ENCODE data around the gene GABBR2.

DNA sequence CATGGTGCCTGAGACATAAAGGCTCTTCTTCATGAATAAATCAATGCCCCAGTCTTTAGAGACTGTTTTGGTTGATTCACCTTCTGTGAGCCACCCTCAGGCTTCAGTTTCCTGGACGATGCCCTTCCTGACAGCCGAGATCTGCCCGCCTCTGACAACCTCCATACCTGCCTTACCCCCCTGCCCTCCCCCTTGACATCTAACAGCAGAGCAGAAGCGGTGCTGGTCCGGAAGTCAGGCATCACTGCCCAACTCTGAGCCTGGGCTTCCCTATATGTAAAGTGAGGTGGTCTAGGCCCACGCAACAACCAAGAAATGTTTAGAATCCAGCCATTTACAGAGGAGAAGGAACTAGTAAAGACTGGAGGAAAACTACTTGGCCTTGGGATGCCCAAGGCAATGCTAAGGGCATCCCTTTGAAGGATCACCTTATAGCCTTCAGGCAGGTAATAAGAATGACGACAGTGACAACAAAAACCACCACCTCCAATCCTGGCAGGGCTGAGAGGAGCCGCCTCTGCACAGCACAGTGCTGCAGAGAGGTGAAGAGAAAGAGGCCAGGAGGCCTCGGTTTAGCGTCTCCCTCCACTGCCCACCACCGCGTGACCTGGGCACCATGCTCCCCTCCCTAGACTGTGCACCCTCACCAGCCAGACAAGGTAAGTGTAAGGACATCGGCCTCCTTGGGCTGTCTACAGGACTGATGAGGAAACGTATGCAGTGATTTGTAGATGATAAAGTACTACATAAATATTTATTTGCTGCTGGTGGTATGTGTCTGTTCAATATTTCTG is 35.3 kb upstream of the GABBR2 start:
- TF ChIP-seq, protein P1, sequence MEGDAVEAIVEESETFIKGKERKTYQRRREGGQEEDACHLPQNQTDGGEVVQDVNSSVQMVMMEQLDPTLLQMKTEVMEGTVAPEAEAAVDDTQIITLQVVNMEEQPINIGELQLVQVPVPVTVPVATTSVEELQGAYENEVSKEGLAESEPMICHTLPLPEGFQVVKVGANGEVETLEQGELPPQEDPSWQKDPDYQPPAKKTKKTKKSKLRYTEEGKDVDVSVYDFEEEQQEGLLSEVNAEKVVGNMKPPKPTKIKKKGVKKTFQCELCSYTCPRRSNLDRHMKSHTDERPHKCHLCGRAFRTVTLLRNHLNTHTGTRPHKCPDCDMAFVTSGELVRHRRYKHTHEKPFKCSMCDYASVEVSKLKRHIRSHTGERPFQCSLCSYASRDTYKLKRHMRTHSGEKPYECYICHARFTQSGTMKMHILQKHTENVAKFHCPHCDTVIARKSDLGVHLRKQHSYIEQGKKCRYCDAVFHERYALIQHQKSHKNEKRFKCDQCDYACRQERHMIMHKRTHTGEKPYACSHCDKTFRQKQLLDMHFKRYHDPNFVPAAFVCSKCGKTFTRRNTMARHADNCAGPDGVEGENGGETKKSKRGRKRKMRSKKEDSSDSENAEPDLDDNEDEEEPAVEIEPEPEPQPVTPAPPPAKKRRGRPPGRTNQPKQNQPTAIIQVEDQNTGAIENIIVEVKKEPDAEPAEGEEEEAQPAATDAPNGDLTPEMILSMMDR (IDR thresholded peaks at IDR 0.05; ENCODE audit: low read depth, low read length), result no peak
- TF ChIP-seq EZH2phosphoT487 (IDR thresholded peaks at IDR 0.05; ENCODE audit: low read depth), result no peak

All from OCI-LY3 (cell line).